RWPE2 (cell line): ENCODE data around the gene PTPRN2.

Source experiments
- ATAC-seq: fragments of 200-7000 bp; cut with Tn5 transposase; 3 replicates; pipeline ENCODE4 v1.9.1; 2021; ENCODE audit warnings: low read depth
- DNase-seq: peaks from one replicate; pipeline ENCODE4 v3.0.0-alpha.2; 2020; ENCODE audit warnings: low spot score
- H3K27ac ChIP-seq: fragments of 450-650 bp; 2 replicates; pipeline ENCODE4 v1.5.1; 2017; ENCODE audit warnings: mild to moderate bottlenecking; ENCODE audit not compliant: poor library complexity, severe bottlenecking
- H3K27me3 ChIP-seq: fragments of 250-450 bp; sonication (Bioruptor Pico); 2 replicates; pipeline ENCODE4 v1.5.1; 2021; ENCODE audit warnings: mild to moderate bottlenecking, moderate library complexity; ENCODE audit not compliant: insufficient read depth, poor library complexity, severe bottlenecking
- H3K36me3 ChIP-seq: fragments of 250-450 bp; sonication (Bioruptor Pico); 2 replicates; pipeline ENCODE4 v1.5.1; 2020; ENCODE audit warnings: low read depth, mild to moderate bottlenecking, moderate library complexity
- H3K4me1 ChIP-seq: fragments of 250-450 bp; sonication (Bioruptor Pico); 2 replicates; pipeline ENCODE4 v1.5.1; 2021; ENCODE audit warnings: mild to moderate bottlenecking, moderate library complexity; ENCODE audit not compliant: insufficient read depth, poor library complexity, severe bottlenecking
- H3K4me3 ChIP-seq: fragments of 250-450 bp; sonication (Bioruptor Pico); 2 replicates; pipeline ENCODE4 v1.5.1; 2021; ENCODE audit warnings: mild to moderate bottlenecking, moderate library complexity; ENCODE audit not compliant: severe bottlenecking
- H3K9me3 ChIP-seq: fragments of 250-450 bp; sonication (Bioruptor Pico); 2 replicates; pipeline ENCODE4 v1.5.1; 2021; ENCODE audit warnings: mild to moderate bottlenecking, moderate library complexity; ENCODE audit not compliant: severe bottlenecking
- CTCF ChIP-seq: fragments of 450-650 bp; IDR thresholded peaks from one replicate; pipeline ENCODE4 v1.5.1; 2017; ENCODE audit warnings: mild to moderate bottlenecking, moderate library complexity; ENCODE audit not compliant: poor library complexity, severe bottlenecking

PTPRN2 gene

GRCh38 chr7:158265743-158266080 lies 321.9 kb downstream of the PTPRN2 start:
- Histone ChIP-seq H3K4me3 (no peak overlapping the region), H3K9me3 (peaks cover 8% of the 10 kb centered on the region), H3K27me3 (no peaks in the 10 kb centered on the region), H3K27ac (no peak overlapping the region), H3K36me3 (no peaks in the 10 kb centered on the region), H3K4me1 (no peaks in the 10 kb centered on the region)
- TF ChIP-seq CTCF, result no peak
- no peak for DNase-seq
- ATAC-seq, result no peak

GRCh38 chr7:158264881-158265742 lies 322.5 kb downstream of the PTPRN2 start:
- Histone ChIP-seq H3K27me3 (no peaks in the 10 kb centered on the region), H3K27ac (no peak overlapping the region), H3K4me1 (no peaks in the 10 kb centered on the region), H3K36me3 (no peaks in the 10 kb centered on the region), H3K4me3 (no peak overlapping the region), H3K9me3 (peaks cover 8% of the 10 kb centered on the region)
- ATAC-seq, result no peak
- TF ChIP-seq CTCF, result no peak
- peak; percentile 44 for DNase-seq

GRCh38 chr7:158263964-158264748 lies 323.5 kb downstream of the PTPRN2 start:
- H3K36me3 ChIP-seq, result no peaks in the 10 kb centered on the region
- DNase-seq, result no peak
- H3K27ac ChIP-seq, result no peak overlapping the region
- H3K9me3 ChIP-seq, result peaks cover 9% of the 10 kb centered on the region
- H3K4me1 ChIP-seq, result no peaks in the 10 kb centered on the region
- ATAC-seq, result no peak
- H3K27me3 ChIP-seq, result no peaks in the 10 kb centered on the region
- no peak overlapping the region for H3K4me3 ChIP-seq
- no peak for TF ChIP-seq CTCF

GRCh38 chr7:158263110-158263963 lies 324.3 kb downstream of the PTPRN2 start:
- H3K4me3 ChIP-seq, result no peak overlapping the region
- peaks cover 9% of the 10 kb centered on the region for H3K9me3 ChIP-seq
- no peak for ATAC-seq
- no peaks in the 10 kb centered on the region for H3K4me1 ChIP-seq
- TF ChIP-seq CTCF, result no peak
- no peaks in the 10 kb centered on the region for H3K27me3 ChIP-seq
- H3K27ac ChIP-seq, result no peak overlapping the region
- DNase-seq, result no peak
- no peaks in the 10 kb centered on the region for H3K36me3 ChIP-seq
